Mesodermal cell (in vitro differentiated cells): ENCODE results near the gene CAMK1D.

Source experiments
- H3K27ac ChIP-seq: 2 replicates; pipeline ENCODE4 v1.7.0; 2013; ENCODE audit warnings: mild to moderate bottlenecking, low read depth, low read length, moderate library complexity; ENCODE audit not compliant: severe bottlenecking
- H3K36me3 ChIP-seq: 2 replicates; pipeline ENCODE4 v1.7.1; 2013; ENCODE audit warnings: mild to moderate bottlenecking, low read length, moderate library complexity; ENCODE audit not compliant: control insufficient read depth, insufficient read depth
- H3K4me1 ChIP-seq: one replicate; pipeline ENCODE4 v1.7.1; 2013; ENCODE audit warnings: mild to moderate bottlenecking, low read length; ENCODE audit not compliant: insufficient read depth, control insufficient read depth, poor library complexity, severe bottlenecking
- H3K4me3 ChIP-seq: 2 replicates; pipeline ENCODE4 v1.7.0; 2013; ENCODE audit warnings: low read length, control low read depth, mild to moderate bottlenecking; ENCODE audit not compliant: insufficient read depth, poor library complexity, severe bottlenecking; ENCODE audit errors: extremely low read depth
- H3K9me3 ChIP-seq: 2 replicates; pipeline ENCODE4 v1.7.1; 2013; ENCODE audit warnings: mild to moderate bottlenecking, low read length, moderate library complexity; ENCODE audit not compliant: control insufficient read depth
- WGBS, 2 experiments: methylation state at CpG; one replicate each; pipeline ENCODE4 v1.1.5; 2013; ENCODE audit warnings: missing lambda C conversion rate in 2 of 2; ENCODE audit not compliant: insufficient coverage in 2 of 2; 5-methylcytosine and 5-hydroxymethylcytosine counted together

CAMK1D gene

GRCh38 chr10:12822893-12823170 lies 473.5 kb downstream of the CAMK1D start:
- Histone ChIP-seq H3K4me3 (no peak overlapping the region), H3K36me3 (no peaks in the 10 kb centered on the region), H3K27ac (no peak overlapping the region), H3K4me1 (peaks cover 16% of the 10 kb centered on the region), H3K9me3 (no peaks in the 10 kb centered on the region)
- WGBS, 2 experiments: 89 to 92% methylated on average over 2 to 3 of the region's 3 CpGs

DNA sequence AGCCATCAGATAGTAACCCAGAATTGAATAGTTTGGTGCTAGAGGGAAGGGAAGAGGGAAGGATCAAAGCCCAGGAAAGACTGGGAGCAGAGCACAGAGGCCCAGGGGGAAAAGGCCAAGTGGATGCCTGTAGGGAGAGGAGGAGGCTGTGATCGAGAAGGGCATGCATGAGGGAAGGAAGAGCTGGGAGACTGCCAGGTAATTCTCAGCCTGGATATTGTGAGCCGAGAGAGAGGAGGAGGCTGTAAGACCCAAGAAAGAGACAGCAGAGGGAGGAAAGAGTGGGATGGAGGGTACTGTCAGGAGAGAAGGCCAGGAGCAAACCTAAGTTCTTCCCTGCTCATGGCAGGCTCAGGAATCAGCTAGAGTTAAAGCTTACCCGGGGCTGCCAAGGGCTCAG lies 474.0 kb downstream of the CAMK1D start:
- no peak overlapping the region for H3K27ac ChIP-seq
- peaks cover 16% of the 10 kb centered on the region for H3K4me1 ChIP-seq
- no peaks in the 10 kb centered on the region for H3K36me3 ChIP-seq
- no peaks in the 10 kb centered on the region for H3K9me3 ChIP-seq
- no peak overlapping the region for H3K4me3 ChIP-seq
- WGBS, 2 experiments: 83 to 85% methylated on average over 3 of the region's 3 CpGs

GRCh38 chr10:12825260-12825849 lies 476.0 kb downstream of the CAMK1D start:
- peak overlapping the region; percentile 49 for H3K27ac ChIP-seq
- H3K4me3 ChIP-seq: no peak overlapping the region
- WGBS, 2 experiments: 90 to 91% methylated on average over 6 to 10 of the region's 12 CpGs

GRCh38 chr10:12826800-12827372 lies 477.5 kb downstream of the CAMK1D start:
- H3K9me3 ChIP-seq: no peaks in the 10 kb centered on the region
- no peak overlapping the region for H3K4me3 ChIP-seq
- H3K27ac ChIP-seq: no peak overlapping the region
- 78 to 84% methylated on average over 5 of the region's 6 CpGs for WGBS, 2 experiments
- peaks cover 9% of the 10 kb centered on the region for H3K4me1 ChIP-seq
- no peaks in the 10 kb centered on the region for H3K36me3 ChIP-seq

More at GRCh38 chr10:12825260-12825849, 476.0 kb downstream of the CAMK1D start:
- no peaks in the 10 kb centered on the region for H3K36me3 ChIP-seq
- H3K9me3 ChIP-seq: no peaks in the 10 kb centered on the region
- peaks cover 9% of the 10 kb centered on the region for H3K4me1 ChIP-seq

GRCh38 chr10:12828736-12829135 lies 479.4 kb downstream of the CAMK1D start:
- Histone ChIP-seq H3K4me3 (no peak overlapping the region), H3K27ac (no peak overlapping the region), H3K4me1 (peaks cover 5% of the 10 kb centered on the region), H3K36me3 (no peaks in the 10 kb centered on the region), H3K9me3 (no peaks in the 10 kb centered on the region)
- 91 to 93% methylated on average over 13 to 15 of the region's 16 CpGs for WGBS, 2 experiments

GRCh38 chr10:12829831-12830390 lies 480.6 kb downstream of the CAMK1D start:
- Histone ChIP-seq H3K36me3 (no peaks in the 10 kb centered on the region), H3K27ac (no peak overlapping the region), H3K4me1 (peaks cover 5% of the 10 kb centered on the region), H3K4me3 (no peak overlapping the region), H3K9me3 (no peaks in the 10 kb centered on the region)
- 83 to 93% methylated on average over 3 to 5 of the region's 6 CpGs for WGBS, 2 experiments

- H3K9me3 ChIP-seq: no peaks in the 10 kb centered on the region
- H3K4me1 ChIP-seq: no peaks in the 10 kb centered on the region
- 90 to 95% methylated on average over 8 to 9 of the region's 10 CpGs for WGBS, 2 experiments
- no peak overlapping the region for H3K27ac ChIP-seq
- H3K36me3 ChIP-seq: no peaks in the 10 kb centered on the region
- H3K4me3 ChIP-seq: no peak overlapping the region
These were observed 482.7 kb downstream of the CAMK1D start for GRCh38 chr10:12832096-12832495.

- no peak overlapping the region for H3K4me3 ChIP-seq
- no peaks in the 10 kb centered on the region for H3K9me3 ChIP-seq
- 88 to 93% methylated on average over 7 to 11 of the region's 11 CpGs for WGBS, 2 experiments
These were observed 484.1 kb downstream of the CAMK1D start for GRCh38 chr10:12833451-12833850.

GRCh38 chr10:12834116-12834665 lies 484.8 kb downstream of the CAMK1D start:
- Histone ChIP-seq H3K4me1 (no peaks in the 10 kb centered on the region), H3K9me3 (no peaks in the 10 kb centered on the region), H3K27ac (no peak overlapping the region), H3K36me3 (no peaks in the 10 kb centered on the region), H3K4me3 (no peak overlapping the region)
- whole genome bisulfite sequencing, 2 experiments: 86 to 87% methylated on average over 17 to 19 of the region's 19 CpGs

More at GRCh38 chr10:12833451-12833850, 484.1 kb downstream of the CAMK1D start:
- Histone ChIP-seq H3K36me3 (no peaks in the 10 kb centered on the region), H3K27ac (no peak overlapping the region), H3K4me1 (no peaks in the 10 kb centered on the region)

- H3K4me3 ChIP-seq: no peak overlapping the region
- no peaks in the 10 kb centered on the region for H3K4me1 ChIP-seq
- H3K27ac ChIP-seq: no peak overlapping the region
- 80 to 81% methylated on average over 9 of the region's 10 CpGs for WGBS, 2 experiments
- no peaks in the 10 kb centered on the region for H3K9me3 ChIP-seq
- H3K36me3 ChIP-seq: no peaks in the 10 kb centered on the region
These were observed 485.4 kb downstream of the CAMK1D start for GRCh38 chr10:12834721-12835120.

DNA sequence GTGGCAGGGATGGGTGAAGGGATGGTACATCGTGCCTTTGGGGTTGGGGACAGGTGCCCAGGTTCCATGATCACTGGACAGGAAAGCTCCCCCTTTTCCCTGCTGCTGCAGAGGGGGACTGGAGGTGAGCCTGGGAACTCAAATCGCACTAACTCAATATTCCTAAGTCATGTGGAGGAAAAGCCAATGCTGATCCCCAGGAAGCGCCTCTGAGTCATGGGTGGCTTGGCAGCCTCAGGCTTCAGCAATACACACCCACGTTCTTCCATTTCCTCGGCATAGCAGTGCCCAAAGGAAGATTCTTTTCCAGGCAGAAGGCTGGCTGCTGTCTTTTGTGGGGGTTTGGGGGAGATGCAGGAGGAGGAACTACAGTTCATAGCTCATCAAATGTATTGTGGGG lies 486.4 kb downstream of the CAMK1D start:
- Histone ChIP-seq H3K27ac (no peak overlapping the region), H3K36me3 (no peaks in the 10 kb centered on the region), H3K4me1 (no peaks in the 10 kb centered on the region), H3K4me3 (no peak overlapping the region), H3K9me3 (no peaks in the 10 kb centered on the region)
- WGBS, 2 experiments: 100% methylated on average over 1 of the region's 5 CpGs; no CpG with 5 or more reads in 1 of the 2 experiments
